ENCODE results near the gene HDAC4.

- TF ChIP-seq, protein P1, sequence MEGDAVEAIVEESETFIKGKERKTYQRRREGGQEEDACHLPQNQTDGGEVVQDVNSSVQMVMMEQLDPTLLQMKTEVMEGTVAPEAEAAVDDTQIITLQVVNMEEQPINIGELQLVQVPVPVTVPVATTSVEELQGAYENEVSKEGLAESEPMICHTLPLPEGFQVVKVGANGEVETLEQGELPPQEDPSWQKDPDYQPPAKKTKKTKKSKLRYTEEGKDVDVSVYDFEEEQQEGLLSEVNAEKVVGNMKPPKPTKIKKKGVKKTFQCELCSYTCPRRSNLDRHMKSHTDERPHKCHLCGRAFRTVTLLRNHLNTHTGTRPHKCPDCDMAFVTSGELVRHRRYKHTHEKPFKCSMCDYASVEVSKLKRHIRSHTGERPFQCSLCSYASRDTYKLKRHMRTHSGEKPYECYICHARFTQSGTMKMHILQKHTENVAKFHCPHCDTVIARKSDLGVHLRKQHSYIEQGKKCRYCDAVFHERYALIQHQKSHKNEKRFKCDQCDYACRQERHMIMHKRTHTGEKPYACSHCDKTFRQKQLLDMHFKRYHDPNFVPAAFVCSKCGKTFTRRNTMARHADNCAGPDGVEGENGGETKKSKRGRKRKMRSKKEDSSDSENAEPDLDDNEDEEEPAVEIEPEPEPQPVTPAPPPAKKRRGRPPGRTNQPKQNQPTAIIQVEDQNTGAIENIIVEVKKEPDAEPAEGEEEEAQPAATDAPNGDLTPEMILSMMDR (optimal IDR thresholded peaks at IDR 0.05 in 1 of 3, IDR thresholded peaks at IDR 0.05 in 1 of 3, conservative IDR thresholded peaks at IDR 0.05 in 1 of 3; ENCODE audit: extremely low read depth in 1 of 3, insufficient read depth in 2 of 3, low read length in 3 of 3) = no peak
- no peak for TF ChIP-seq EZH2 (IDR thresholded peaks at IDR 0.05; ENCODE audit: low read length)
Measured at GRCh38 chr2:239197146-239197545, 203.7 kb downstream of the HDAC4 start.
